GM19035 (cell line): Measurements from ENCODE around the gene SHISA8.
"Not testable (repeated sequence)": the region's sequence is repeated elsewhere in the genome, so short reads cannot be mapped to it uniquely, and the experiment has no call there.

Experiments
- ATAC-seq: cut with Tn5 transposase; IDR thresholded peaks from one replicate; pipeline ENCODE4 v1.9.1; 2021; ENCODE audit not compliant: unreplicated experiment

Gene SHISA8

GRCh38 chr22:41915035-41915785 lies at the start of gene SHISA8:
TSS of gene SHISA8 (minus strand) at chr22:41915074. CDS start at chr22:41914667, 407 bp downstream.
- no peak for ATAC-seq

GRCh38 chr22:41964112-41964491 lies 49.2 kb upstream of the SHISA8 start:
- ATAC-seq = no peak

GRCh38 chr22:41963453-41964111 lies 48.7 kb upstream of the SHISA8 start:
- no peak for ATAC-seq

GRCh38 chr22:41957941-41958556 lies 43.2 kb upstream of the SHISA8 start:
- no peak for ATAC-seq

- ATAC-seq = no peak
Measured at GRCh38 chr22:41952713-41953112, 37.8 kb upstream of the SHISA8 start.

GRCh38 chr22:41951898-41952474 lies 37.1 kb upstream of the SHISA8 start, which contains the start of gene SMIM45:
TSS of gene SMIM45 (plus strand) at chr22:41952150.
- no peak for ATAC-seq

- no peak for ATAC-seq
Measured at GRCh38 chr22:41949297-41949965, 34.6 kb upstream of the SHISA8 start.

- not testable (repeated sequence) for ATAC-seq
Measured at GRCh38 chr22:41948928-41949296, 34.0 kb upstream of the SHISA8 start.

- ATAC-seq = no peak
Measured at GRCh38 chr22:41948142-41948541, 33.3 kb upstream of the SHISA8 start.

- no peak for ATAC-seq
Measured at GRCh38 chr22:41947424-41948080, 32.7 kb upstream of the SHISA8 start.

GRCh38 chr22:41946629-41947423 lies 32.0 kb upstream of the SHISA8 start, which contains the start of gene CENPM:
TSS of gene CENPM (minus strand) at chr22:41947152. CDS start at chr22:41947076, 76 bp downstream.
- ATAC-seq = peak; percentile 79

- ATAC-seq = no peak
Measured at GRCh38 chr22:41943661-41944209, 28.9 kb upstream of the SHISA8 start.

- ATAC-seq = peak; percentile 30
Measured at GRCh38 chr22:41940832-41941765, 26.2 kb upstream of the SHISA8 start.

GRCh38 chr22:41939981-41940831 lies 25.3 kb upstream of the SHISA8 start:
- ATAC-seq = peak; percentile 64

- ATAC-seq = no peak
Measured at GRCh38 chr22:41936894-41937169, 22.0 kb upstream of the SHISA8 start.

- no peak for ATAC-seq
Measured at GRCh38 chr22:41935509-41935908, 20.6 kb upstream of the SHISA8 start.

GRCh38 chr22:41935015-41935351 lies 20.1 kb upstream of the SHISA8 start:
- ATAC-seq = no peak
